Fibroblast of skin of left quadriceps (primary cell): ENCODE results near the gene RCSD1.
A peak's percentile ranks its signal among the peaks of the same experiment; 100 is the strongest.

ENCODE experiments used
- DNase-seq, 2 experiments: peaks; one replicate each; pipeline ENCODE4 v3.0.0-alpha.2; 2013; ENCODE audit warnings: low read depth in 2 of 2

RCSD1 gene

GRCh38 chr1:167641786-167642500 is 11.9 kb downstream of the RCSD1 start:
- DNase-seq = no peak

GRCh38 chr1:167642501-167642826 is 12.4 kb downstream of the RCSD1 start:
- no peak for DNase-seq

- no peak for DNase-seq
Measured at GRCh38 chr1:167643441-167643840, 13.4 kb downstream of the RCSD1 start.

- DNase-seq = no peak
Measured at GRCh38 chr1:167644551-167644950, 14.5 kb downstream of the RCSD1 start.

- no peak for DNase-seq
Measured at GRCh38 chr1:167645140-167645541, 15.1 kb downstream of the RCSD1 start.

- DNase-seq = no peak
Measured at GRCh38 chr1:167645625-167646414, 15.8 kb downstream of the RCSD1 start.

GRCh38 chr1:167648252-167648849 is 18.3 kb downstream of the RCSD1 start:
- DNase-seq = no peak

- DNase-seq = no peak
Measured at GRCh38 chr1:167648978-167649744, 19.1 kb downstream of the RCSD1 start.

- no peak for DNase-seq
Measured at GRCh38 chr1:167650269-167651160, 20.5 kb downstream of the RCSD1 start.

- DNase-seq = no peak
Measured at GRCh38 chr1:167651161-167651693, 21.2 kb downstream of the RCSD1 start.

GRCh38 chr1:167654975-167655575 is 25.0 kb downstream of the RCSD1 start:
- no peak for DNase-seq

GRCh38 chr1:167656657-167657056 is 26.6 kb downstream of the RCSD1 start:
- no peak for DNase-seq

GRCh38 chr1:167658574-167659328 is 28.7 kb downstream of the RCSD1 start:
- no peak for DNase-seq

GRCh38 chr1:167659450-167659849 is 29.4 kb downstream of the RCSD1 start:
- no peak for DNase-seq

- DNase-seq = no peak
Measured at GRCh38 chr1:167659881-167660280, 29.8 kb downstream of the RCSD1 start.

GRCh38 chr1:167661527-167662426 is 31.7 kb downstream of the RCSD1 start:
- DNase-seq = peak; percentile 93

GRCh38 chr1:167663002-167663772 is 33.2 kb downstream of the RCSD1 start:
- DNase-seq = no peak

- DNase-seq = no peak
Measured at GRCh38 chr1:167665469-167665868, 35.4 kb downstream of the RCSD1 start.
